ENCODE data around the gene BAZ1A. TPM values are rescaled to one million over a fixed set of nuclear protein-coding genes. Genes with fewer than 3 reads are reported as not detected.
A peak's percentile ranks its signal among the peaks of the same experiment; 100 is the strongest.

The BAZ1A gene
- total and polyA plus RNA-seq, 10 of the 15 experiments (the other 5 are each of a cell fraction or from before 2014, with no cell fraction given) = 34.3 to 96.5 (median 50.7) TPM

DNA sequence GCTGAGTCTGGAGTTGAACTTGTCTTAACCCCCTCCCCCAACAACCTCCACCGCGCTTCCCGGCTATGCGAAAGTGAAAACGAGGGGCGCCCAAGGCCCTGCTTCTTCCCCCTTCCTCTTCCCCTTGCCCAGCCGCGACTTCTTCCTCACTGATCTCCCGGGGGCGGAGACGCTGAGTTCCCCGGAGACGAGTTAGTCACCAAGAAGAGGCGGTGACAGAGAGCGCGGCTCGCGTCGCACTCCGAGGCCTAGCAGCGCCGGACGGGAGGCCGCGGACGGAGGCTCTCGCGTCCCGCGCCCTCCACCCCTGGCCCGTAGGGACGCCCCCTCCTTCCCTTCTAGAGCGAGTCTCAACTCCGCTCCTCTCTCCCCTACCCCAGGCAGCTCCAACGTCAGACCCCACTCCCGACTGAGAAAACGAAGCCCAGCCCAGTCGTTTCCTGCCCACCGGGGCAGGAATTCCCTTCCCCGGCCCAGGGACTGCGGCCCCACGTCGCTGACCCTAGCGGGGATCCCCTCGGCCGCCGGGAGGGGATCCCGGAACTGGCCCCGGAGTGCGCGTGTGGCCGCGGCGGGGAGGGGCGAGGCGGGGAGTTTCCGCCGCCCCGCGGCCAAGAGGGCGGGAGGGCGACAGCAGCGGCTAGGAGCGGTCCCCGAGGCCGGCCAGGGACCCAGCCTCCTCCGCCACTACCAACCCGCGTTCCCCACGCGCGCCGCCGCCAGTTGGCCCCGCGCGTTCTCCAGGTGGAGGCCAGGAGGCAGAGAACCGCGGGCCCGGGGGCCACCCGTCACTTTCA lies 1.4 kb downstream of the BAZ1A start (continued):
- TF ChIP-seq ZNF622 (IDR thresholded peaks at IDR 0.05) (no peak), NBN (IDR thresholded peaks at IDR 0.05) (peak; percentile 92), NFYA (IDR thresholded peaks at IDR 0.05; ENCODE audit: borderline replicate concordance, low read depth, low read length) (no peak), TCF12 (IDR thresholded peaks at IDR 0.05; ENCODE audit: low read depth, low read length) (no peak)
- TF ChIP-seq, protein P1, sequence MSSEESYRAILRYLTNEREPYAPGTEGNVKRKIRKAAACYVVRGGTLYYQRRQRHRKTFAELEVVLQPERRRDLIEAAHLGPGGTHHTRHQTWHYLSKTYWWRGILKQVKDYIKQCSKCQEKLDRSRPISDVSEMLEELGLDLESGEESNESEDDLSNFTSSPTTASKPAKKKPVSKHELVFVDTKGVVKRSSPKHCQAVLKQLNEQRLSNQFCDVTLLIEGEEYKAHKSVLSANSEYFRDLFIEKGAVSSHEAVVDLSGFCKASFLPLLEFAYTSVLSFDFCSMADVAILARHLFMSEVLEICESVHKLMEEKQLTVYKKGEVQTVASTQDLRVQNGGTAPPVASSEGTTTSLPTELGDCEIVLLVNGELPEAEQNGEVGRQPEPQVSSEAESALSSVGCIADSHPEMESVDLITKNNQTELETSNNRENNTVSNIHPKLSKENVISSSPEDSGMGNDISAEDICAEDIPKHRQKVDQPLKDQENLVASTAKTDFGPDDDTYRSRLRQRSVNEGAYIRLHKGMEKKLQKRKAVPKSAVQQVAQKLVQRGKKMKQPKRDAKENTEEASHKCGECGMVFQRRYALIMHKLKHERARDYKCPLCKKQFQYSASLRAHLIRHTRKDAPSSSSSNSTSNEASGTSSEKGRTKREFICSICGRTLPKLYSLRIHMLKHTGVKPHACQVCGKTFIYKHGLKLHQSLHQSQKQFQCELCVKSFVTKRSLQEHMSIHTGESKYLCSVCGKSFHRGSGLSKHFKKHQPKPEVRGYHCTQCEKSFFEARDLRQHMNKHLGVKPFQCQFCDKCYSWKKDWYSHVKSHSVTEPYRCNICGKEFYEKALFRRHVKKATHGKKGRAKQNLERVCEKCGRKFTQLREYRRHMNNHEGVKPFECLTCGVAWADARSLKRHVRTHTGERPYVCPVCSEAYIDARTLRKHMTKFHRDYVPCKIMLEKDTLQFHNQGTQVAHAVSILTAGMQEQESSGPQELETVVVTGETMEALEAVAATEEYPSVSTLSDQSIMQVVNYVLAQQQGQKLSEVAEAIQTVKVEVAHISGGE (CRISPR knock-in tag; IDR thresholded peaks at IDR 0.05) = no peak
- TF ChIP-seq, protein P2, sequence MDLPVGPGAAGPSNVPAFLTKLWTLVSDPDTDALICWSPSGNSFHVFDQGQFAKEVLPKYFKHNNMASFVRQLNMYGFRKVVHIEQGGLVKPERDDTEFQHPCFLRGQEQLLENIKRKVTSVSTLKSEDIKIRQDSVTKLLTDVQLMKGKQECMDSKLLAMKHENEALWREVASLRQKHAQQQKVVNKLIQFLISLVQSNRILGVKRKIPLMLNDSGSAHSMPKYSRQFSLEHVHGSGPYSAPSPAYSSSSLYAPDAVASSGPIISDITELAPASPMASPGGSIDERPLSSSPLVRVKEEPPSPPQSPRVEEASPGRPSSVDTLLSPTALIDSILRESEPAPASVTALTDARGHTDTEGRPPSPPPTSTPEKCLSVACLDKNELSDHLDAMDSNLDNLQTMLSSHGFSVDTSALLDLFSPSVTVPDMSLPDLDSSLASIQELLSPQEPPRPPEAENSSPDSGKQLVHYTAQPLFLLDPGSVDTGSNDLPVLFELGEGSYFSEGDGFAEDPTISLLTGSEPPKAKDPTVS (IDR thresholded peaks at IDR 0.05; ENCODE audit: low read depth, low read length) = 0 out of 2 replicates have a peak, but pooled peaks have one; percentile 41
- TF ChIP-seq, protein P3, sequence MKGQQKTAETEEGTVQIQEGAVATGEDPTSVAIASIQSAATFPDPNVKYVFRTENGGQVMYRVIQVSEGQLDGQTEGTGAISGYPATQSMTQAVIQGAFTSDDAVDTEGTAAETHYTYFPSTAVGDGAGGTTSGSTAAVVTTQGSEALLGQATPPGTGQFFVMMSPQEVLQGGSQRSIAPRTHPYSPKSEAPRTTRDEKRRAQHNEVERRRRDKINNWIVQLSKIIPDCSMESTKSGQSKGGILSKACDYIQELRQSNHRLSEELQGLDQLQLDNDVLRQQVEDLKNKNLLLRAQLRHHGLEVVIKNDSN (IDR thresholded peaks at IDR 0.05; ENCODE audit: borderline replicate concordance, extremely low read length, insufficient read depth, low read depth, low read length) = no peak
- TF ChIP-seq, protein P4, sequence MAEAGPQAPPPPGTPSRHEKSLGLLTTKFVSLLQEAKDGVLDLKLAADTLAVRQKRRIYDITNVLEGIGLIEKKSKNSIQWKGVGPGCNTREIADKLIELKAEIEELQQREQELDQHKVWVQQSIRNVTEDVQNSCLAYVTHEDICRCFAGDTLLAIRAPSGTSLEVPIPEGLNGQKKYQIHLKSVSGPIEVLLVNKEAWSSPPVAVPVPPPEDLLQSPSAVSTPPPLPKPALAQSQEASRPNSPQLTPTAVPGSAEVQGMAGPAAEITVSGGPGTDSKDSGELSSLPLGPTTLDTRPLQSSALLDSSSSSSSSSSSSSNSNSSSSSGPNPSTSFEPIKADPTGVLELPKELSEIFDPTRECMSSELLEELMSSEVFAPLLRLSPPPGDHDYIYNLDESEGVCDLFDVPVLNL (IDR thresholded peaks at IDR 0.05; ENCODE audit: low read depth, low read length) = no peak
- TF ChIP-seq, protein P5, sequence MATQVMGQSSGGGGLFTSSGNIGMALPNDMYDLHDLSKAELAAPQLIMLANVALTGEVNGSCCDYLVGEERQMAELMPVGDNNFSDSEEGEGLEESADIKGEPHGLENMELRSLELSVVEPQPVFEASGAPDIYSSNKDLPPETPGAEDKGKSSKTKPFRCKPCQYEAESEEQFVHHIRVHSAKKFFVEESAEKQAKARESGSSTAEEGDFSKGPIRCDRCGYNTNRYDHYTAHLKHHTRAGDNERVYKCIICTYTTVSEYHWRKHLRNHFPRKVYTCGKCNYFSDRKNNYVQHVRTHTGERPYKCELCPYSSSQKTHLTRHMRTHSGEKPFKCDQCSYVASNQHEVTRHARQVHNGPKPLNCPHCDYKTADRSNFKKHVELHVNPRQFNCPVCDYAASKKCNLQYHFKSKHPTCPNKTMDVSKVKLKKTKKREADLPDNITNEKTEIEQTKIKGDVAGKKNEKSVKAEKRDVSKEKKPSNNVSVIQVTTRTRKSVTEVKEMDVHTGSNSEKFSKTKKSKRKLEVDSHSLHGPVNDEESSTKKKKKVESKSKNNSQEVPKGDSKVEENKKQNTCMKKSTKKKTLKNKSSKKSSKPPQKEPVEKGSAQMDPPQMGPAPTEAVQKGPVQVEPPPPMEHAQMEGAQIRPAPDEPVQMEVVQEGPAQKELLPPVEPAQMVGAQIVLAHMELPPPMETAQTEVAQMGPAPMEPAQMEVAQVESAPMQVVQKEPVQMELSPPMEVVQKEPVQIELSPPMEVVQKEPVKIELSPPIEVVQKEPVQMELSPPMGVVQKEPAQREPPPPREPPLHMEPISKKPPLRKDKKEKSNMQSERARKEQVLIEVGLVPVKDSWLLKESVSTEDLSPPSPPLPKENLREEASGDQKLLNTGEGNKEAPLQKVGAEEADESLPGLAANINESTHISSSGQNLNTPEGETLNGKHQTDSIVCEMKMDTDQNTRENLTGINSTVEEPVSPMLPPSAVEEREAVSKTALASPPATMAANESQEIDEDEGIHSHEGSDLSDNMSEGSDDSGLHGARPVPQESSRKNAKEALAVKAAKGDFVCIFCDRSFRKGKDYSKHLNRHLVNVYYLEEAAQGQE (IDR thresholded peaks at IDR 0.05; ENCODE audit: low read depth, low read length) = no peak
- TF ChIP-seq, protein P6, sequence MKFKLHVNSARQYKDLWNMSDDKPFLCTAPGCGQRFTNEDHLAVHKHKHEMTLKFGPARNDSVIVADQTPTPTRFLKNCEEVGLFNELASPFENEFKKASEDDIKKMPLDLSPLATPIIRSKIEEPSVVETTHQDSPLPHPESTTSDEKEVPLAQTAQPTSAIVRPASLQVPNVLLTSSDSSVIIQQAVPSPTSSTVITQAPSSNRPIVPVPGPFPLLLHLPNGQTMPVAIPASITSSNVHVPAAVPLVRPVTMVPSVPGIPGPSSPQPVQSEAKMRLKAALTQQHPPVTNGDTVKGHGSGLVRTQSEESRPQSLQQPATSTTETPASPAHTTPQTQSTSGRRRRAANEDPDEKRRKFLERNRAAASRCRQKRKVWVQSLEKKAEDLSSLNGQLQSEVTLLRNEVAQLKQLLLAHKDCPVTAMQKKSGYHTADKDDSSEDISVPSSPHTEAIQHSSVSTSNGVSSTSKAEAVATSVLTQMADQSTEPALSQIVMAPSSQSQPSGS (IDR thresholded peaks at IDR 0.05; ENCODE audit: low read length) = no peak
- TF ChIP-seq, protein P7, sequence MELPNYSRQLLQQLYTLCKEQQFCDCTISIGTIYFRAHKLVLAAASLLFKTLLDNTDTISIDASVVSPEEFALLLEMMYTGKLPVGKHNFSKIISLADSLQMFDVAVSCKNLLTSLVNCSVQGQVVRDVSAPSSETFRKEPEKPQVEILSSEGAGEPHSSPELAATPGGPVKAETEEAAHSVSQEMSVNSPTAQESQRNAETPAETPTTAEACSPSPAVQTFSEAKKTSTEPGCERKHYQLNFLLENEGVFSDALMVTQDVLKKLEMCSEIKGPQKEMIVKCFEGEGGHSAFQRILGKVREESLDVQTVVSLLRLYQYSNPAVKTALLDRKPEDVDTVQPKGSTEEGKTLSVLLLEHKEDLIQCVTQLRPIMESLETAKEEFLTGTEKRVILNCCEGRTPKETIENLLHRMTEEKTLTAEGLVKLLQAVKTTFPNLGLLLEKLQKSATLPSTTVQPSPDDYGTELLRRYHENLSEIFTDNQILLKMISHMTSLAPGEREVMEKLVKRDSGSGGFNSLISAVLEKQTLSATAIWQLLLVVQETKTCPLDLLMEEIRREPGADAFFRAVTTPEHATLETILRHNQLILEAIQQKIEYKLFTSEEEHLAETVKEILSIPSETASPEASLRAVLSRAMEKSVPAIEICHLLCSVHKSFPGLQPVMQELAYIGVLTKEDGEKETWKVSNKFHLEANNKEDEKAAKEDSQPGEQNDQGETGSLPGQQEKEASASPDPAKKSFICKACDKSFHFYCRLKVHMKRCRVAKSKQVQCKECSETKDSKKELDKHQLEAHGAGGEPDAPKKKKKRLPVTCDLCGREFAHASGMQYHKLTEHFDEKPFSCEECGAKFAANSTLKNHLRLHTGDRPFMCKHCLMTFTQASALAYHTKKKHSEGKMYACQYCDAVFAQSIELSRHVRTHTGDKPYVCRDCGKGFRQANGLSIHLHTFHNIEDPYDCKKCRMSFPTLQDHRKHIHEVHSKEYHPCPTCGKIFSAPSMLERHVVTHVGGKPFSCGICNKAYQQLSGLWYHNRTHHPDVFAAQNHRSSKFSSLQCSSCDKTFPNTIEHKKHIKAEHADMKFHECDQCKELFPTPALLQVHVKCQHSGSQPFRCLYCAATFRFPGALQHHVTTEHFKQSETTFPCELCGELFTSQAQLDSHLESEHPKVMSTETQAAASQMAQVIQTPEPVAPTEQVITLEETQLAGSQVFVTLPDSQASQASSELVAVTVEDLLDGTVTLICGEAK (IDR thresholded peaks at IDR 0.05; ENCODE audit: borderline replicate concordance) = peak; percentile 51; the same call in 1 of the 2 replicates

Measured in GM12878 (cell line).